ENCODE data around the gene ABCC1.

ABCC1 gene

GRCh38 chr16:16075488-16076422 lies 126.3 kb downstream of the ABCC1 start:
- no peak for DNase-seq (ENCODE audit: low spot score)
- no peak overlapping the region; the same call in 1 of the 2 replicates for H3K27ac ChIP-seq
- ChIA-PET POLR2A (ENCODE audit: low non-redundant PET) (interaction anchor here (0.6 kb wide), 1 partner anchor 1505 kb away, joined by 3 read pairs; no protein-coding TSS in a partner anchor), CTCF (no interaction called here)
- no peak for TF ChIP-seq CTCF (conservative IDR thresholded peaks at IDR 0.05; ENCODE audit: low read depth)

- no peak overlapping the region; the same call in 1 of the 2 replicates for H3K27ac ChIP-seq
- CTCF ChIA-PET = no interaction called here
Measured at GRCh38 chr16:16076423-16076813, 127.0 kb downstream of the ABCC1 start.

GRCh38 chr16:16080465-16081065 lies 131.1 kb downstream of the ABCC1 start:
- H3K27ac ChIP-seq = no peak overlapping the region
- ChIA-PET POLR2A (ENCODE audit: low non-redundant PET) (no interaction called here), CTCF (interaction anchor here (0.5 to 0.7 kb wide), 2 partner anchors 35 to 270 kb away, joined by 3 read pairs; no protein-coding TSS in a partner anchor)
- no peak for TF ChIP-seq CTCF (conservative IDR thresholded peaks at IDR 0.05; ENCODE audit: low read depth)
- DNase-seq (ENCODE audit: low spot score) = no peak

More at GRCh38 chr16:16076423-16076813, 127.0 kb downstream of the ABCC1 start:
- POLR2A ChIA-PET (ENCODE audit: low non-redundant PET) = interaction anchor here (0.6 kb wide), 1 partner anchor 1506 kb away, joined by 3 read pairs; no protein-coding TSS in a partner anchor
- no peak for DNase-seq (ENCODE audit: low spot score)
- no peak for TF ChIP-seq CTCF (conservative IDR thresholded peaks at IDR 0.05; ENCODE audit: low read depth)

- POLR2A ChIA-PET (ENCODE audit: low non-redundant PET) = no interaction called here
- no peak for TF ChIP-seq CTCF (conservative IDR thresholded peaks at IDR 0.05; ENCODE audit: low read depth)
- no peak overlapping the region for H3K27ac ChIP-seq
- DNase-seq (ENCODE audit: low spot score) = no peak
- CTCF ChIA-PET = interaction anchor here (0.6 to 0.7 kb wide), 2 partner anchors 40 to 271 kb away, joined by 3 to 4 read pairs; no protein-coding TSS in a partner anchor
Measured at GRCh38 chr16:16081141-16081540, 131.7 kb downstream of the ABCC1 start.

GRCh38 chr16:16082255-16082654 lies 132.8 kb downstream of the ABCC1 start:
- H3K27ac ChIP-seq = no peak overlapping the region
- DNase-seq (ENCODE audit: low spot score) = no peak
- ChIA-PET CTCF (no interaction called here), POLR2A (ENCODE audit: low non-redundant PET) (no interaction called here)
- TF ChIP-seq CTCF (conservative IDR thresholded peaks at IDR 0.05; ENCODE audit: low read depth) = no peak

- no peak for TF ChIP-seq CTCF (conservative IDR thresholded peaks at IDR 0.05; ENCODE audit: low read depth)
- DNase-seq (ENCODE audit: low spot score) = peak; percentile 36
- ChIA-PET CTCF (interaction anchor here (1.0 kb wide), 1 partner anchor 306 kb away, joined by 3 read pairs; no protein-coding TSS in a partner anchor), POLR2A (ENCODE audit: low non-redundant PET) (no interaction called here)
- no peak overlapping the region for H3K27ac ChIP-seq
Measured at GRCh38 chr16:16083421-16084156, 134.2 kb downstream of the ABCC1 start.
